Measurements from ENCODE around the gene NCK1.
"Not testable (repeated sequence)": the region's sequence is repeated elsewhere in the genome, so short reads cannot be mapped to it uniquely, and the experiment has no call there.

Gene NCK1

GRCh38 chr3:136947477-136947876 is 85.5 kb downstream of the NCK1 start:
- DNase-seq (ENCODE audit: low spot score) = no peak

DNA sequence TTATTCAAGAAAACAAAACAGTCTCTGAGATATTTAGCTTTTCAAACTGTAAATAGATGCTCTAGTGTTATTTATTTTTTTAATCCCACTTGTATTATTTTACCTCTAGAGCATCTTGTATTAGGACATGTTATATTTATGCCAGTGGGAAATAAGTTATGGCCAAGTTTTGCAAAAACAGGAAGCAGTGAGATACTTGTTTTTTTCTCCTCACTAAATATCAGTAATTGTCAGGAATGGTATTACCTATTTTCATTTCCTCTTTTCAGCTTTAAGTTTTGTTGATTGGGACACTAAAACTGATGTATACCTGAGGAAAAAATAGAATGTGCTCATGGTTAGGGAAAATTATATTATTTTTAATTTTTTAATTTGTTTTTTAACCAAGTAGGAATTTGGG is 87.1 kb downstream of the NCK1 start:
- DNase-seq (ENCODE audit: low spot score) = no peak

DNA sequence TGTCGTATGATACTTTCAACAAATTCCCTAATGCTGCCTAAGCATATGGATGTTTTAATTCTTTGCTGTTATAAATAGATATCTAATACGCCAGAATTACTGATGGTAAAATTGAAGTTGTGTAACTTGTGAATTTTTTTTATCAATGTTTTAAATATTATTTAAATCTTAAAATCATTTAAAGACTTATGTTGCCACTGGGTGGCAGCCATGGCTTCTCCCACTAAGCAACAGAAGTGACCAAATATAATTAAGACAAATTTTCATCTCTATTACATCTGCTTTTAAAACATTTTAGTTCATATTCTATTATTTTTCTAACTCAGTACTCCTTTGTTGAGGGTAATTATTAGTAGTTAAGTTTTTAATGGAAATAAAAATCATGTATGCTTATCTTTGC is 87.7 kb downstream of the NCK1 start:
- DNase-seq (ENCODE audit: low spot score) = no peak

- no peak for DNase-seq (ENCODE audit: low spot score)
Observed at GRCh38 chr3:136950623-136951022, 88.6 kb downstream of the NCK1 start.

- DNase-seq (ENCODE audit: low spot score) = no peak
Observed at GRCh38 chr3:136952292-136952691, 90.3 kb downstream of the NCK1 start.

DNA sequence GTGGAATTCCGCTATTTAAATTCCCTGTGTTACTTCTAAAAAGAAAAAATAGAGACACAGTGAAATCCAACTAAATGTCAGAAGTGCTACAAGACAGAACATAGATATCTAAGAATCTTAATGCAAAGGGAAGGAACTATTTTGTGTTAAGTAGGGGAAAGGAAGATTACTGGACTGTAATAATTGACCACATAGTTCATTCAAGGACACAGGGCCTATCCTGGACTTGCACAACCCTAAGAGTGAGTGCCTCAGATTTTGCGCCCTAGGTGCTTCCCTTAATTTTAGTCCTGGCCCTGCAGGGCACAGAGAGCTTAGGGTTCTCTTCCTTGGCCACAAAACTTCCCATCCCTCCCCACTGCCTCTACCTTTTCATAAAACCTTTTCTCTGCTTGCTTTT is 92.2 kb downstream of the NCK1 start:
- DNase-seq (ENCODE audit: low spot score) = no peak

GRCh38 chr3:136954980-136955780 is 93.2 kb downstream of the NCK1 start:
- DNase-seq (ENCODE audit: low spot score) = no peak

GRCh38 chr3:136955813-136956212 is 93.8 kb downstream of the NCK1 start:
- no peak for DNase-seq (ENCODE audit: low spot score)

- no peak for DNase-seq (ENCODE audit: low spot score)
Observed at GRCh38 chr3:136956971-136957370, 95.0 kb downstream of the NCK1 start.

DNA sequence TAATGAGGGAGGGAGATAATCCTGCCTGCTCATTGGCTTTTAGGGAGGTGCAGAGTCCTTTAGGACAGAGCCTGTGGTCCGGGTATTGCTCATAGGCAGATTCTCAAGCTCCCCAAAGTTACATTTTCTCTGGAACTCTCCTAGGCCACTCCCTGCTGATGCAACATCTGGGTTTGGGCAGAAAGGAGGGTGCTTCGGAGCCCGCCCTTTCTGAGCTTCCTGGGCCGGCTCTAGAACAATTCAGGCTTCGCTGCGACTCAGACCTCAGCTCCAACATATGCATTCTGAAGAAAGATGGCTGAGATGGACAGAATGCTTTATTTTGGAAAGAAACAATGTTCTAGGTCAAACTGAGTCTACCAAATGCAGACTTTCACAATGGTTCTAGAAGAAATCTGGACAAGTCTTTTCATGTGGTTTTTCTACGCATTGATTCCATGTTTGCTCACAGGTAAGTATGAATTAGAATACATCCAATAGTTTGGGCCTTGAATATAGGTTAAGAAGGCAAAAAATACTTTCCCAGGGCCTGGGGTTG is 95.8 kb downstream of the NCK1 start, which contains the start of gene IL20RB:
Gene IL20RB (plus strand): TSS at position 233 of the 538 bp plus-strand sequence. CDS start 131 bp downstream, at position 364.
- no peak for DNase-seq (ENCODE audit: low spot score)

GRCh38 chr3:136958939-136959338 is 96.9 kb downstream of the NCK1 start:
- DNase-seq (ENCODE audit: low spot score) = no peak

DNA sequence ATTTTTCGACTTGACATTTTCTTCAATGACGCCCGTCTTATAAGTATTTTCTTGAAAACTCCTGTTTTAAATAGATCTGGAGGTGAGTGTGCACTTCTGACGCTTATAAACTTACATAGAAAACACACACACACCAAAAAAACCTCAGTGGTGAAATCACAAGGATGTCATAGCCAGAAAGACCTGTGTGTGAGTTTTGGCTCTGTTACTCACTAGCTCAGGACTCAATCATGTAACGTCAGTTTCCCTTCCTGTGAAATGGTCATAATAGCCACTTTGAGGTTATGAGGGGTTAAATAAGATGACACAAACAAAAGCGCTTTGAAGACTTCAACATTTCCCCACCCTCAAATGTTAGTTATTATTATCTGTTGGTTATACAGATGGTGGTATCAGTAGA is 97.6 kb downstream of the NCK1 start:
- DNase-seq (ENCODE audit: low spot score) = no peak

DNA sequence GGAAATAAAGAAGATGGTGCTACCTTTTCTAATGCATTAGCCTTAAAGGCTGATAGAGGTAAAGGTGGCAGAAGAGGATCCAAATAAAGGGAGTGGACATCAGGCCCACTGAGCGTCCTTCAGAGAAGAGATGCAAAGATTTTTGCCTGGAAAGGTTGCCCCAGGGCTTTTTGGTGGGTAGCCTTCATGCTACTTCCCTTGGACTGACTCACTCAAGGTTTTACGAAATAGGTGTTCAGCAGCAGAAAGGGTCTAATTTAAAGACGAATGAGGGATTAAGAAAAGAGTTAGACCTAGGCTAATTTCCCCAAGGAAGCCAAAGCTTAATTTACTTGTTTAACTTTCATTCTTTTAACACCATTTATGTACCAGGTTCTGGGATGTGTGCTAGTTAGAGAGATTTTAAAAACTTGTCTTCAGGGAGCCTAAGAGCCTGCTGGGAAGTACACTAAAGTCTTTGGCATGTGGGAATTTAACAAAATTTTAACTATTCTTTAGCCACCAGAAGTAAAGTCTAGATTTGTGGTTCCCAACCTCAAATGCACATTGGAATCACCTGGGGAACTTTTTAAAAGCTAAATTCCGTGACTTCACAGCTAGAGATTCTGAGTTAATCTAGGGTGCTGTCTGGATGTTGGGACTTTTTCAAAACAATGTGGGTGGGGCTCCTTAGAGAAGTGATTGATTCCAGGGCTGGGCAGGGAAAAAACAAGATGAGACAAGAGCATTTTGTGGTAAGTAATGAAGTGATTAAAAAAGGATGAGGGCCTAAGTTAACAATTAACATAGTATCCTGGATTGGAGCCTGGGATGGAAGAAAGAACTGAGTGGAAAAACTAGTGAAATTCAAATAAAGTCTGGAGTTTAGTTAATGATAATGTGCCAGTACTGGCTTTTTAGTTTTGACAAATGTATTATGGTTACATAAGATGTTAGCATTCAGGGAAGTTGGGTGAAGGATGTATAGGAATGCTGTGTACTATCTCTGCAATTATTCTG is 99.1 kb downstream of the NCK1 start:
- no peak for DNase-seq (ENCODE audit: low spot score)

- no peak for DNase-seq (ENCODE audit: low spot score)
Observed at GRCh38 chr3:136962927-136963326, 100.9 kb downstream of the NCK1 start.

DNA sequence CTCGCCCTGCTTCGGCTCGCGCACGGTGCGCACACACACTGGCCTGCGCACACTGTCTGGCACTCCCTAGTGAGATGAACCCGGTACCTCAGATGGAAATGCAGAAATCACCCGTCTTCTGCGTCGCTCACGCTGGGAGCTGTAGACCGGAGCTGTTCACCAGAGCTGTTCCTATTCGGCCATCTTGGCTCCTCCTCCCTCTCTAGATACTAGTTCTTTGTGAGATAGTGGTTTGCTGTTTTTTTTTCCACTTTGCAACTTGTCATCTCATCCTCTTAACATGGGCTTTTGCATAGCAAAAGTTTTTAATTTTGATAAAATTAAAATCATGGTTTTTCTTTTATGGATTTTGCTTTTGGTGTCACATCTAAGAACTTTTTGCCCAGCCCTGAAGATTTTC is 107.5 kb downstream of the NCK1 start:
- DNase-seq (ENCODE audit: low spot score) = not testable (repeated sequence)

GRCh38 chr3:136973352-136973751 is 111.3 kb downstream of the NCK1 start:
- DNase-seq (ENCODE audit: low spot score) = no peak

DNA sequence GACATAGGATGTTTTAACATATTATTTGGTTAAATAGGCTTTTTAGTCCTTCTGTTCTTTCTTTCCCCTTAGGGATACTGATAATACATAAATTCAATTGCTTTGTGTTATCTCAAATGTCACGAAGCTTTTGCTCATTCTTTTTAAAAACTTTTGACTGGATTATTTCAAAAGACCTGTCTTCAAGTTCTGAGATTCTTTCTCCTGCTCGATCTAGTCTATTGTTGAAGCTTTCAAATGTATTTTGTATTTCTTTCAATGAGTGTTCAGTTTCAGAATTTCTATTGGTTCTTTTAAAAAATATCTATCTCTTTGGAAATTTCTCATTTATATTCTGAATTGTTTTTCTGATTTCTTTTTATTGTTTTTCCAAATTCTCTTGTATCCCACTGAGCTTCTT is 112.7 kb downstream of the NCK1 start:
- no peak for DNase-seq (ENCODE audit: low spot score)

DNA sequence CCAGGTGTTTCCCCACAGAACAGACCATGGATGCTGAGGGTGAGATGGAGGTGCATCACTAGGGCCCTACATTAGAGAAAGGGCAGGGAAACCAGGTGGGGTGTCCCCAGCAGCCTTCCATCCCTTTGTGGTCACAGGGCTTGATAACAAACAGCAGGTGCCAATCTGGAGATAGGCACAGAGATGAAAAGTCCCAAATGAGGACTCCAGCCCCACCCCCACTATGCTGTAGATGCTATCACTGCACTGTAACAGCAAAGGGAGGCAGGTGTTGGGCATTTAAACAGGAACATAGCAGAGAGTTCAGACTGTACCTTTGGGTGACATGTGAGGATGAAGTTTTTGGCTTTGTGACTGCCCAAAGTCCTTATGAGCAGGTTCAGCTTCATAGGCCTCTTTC is 117.2 kb downstream of the NCK1 start:
- no peak for DNase-seq (ENCODE audit: low spot score)

- no peak for DNase-seq (ENCODE audit: low spot score)
Observed at GRCh38 chr3:136979684-136980083, 117.7 kb downstream of the NCK1 start.

GRCh38 chr3:136982033-136982432 is 120.0 kb downstream of the NCK1 start:
- no peak for DNase-seq (ENCODE audit: low spot score)

DNA sequence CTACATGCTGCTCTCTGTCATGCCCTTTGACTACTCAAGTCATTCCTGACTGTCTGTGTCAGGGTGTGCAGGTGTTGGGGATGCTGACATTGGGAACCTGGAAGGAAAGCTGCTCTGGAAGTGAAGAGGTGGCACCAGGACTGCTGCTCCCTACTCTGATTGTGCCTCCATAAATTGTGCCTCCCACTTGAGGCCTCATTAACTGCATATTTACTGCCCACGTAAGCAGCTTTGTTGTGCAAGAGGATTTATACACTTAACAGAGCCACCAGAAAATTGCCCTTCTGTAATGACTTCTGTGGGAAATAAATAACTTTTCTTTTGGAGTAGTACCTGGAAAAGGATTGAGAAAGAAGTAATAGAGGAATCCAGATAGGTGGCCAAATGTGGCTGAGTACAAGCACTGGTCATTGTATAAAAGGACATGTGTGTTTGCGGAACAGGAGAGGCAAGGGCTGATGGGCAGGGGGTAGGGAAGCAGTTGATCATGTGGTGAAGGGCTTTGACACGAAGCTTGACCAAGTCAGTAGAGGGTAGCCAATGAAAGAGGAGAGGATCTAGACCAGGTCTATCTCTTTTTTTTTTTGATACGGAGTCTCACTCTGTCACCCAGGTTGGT is 120.6 kb downstream of the NCK1 start:
- DNase-seq (ENCODE audit: low spot score) = no peak

GRCh38 chr3:136984837-136985236 is 122.8 kb downstream of the NCK1 start:
- DNase-seq (ENCODE audit: low spot score) = no peak
